AG09319 (cell line): ENCODE data around the gene TRAIP.
A peak's percentile ranks its signal among the peaks of the same experiment; 100 is the strongest.
"Not testable (repeated sequence)": the region's sequence is repeated elsewhere in the genome, so short reads cannot be mapped to it uniquely, and the experiment has no call there.

Source experiments
- DNase-seq: peaks from one replicate; pipeline ENCODE4 v3.0.0-alpha.2; 2010; ENCODE audit warnings: low read depth; ENCODE audit errors: extremely low read depth
- TF ChIP-seq, protein P1 (sequence below): IDR thresholded peaks from 2 replicates; pipeline ENCODE4 v1.5.1; 2011; ENCODE audit warnings: low read depth, mild to moderate bottlenecking, inconsistent platforms, low read length, moderate library complexity

The TRAIP gene

DNA sequence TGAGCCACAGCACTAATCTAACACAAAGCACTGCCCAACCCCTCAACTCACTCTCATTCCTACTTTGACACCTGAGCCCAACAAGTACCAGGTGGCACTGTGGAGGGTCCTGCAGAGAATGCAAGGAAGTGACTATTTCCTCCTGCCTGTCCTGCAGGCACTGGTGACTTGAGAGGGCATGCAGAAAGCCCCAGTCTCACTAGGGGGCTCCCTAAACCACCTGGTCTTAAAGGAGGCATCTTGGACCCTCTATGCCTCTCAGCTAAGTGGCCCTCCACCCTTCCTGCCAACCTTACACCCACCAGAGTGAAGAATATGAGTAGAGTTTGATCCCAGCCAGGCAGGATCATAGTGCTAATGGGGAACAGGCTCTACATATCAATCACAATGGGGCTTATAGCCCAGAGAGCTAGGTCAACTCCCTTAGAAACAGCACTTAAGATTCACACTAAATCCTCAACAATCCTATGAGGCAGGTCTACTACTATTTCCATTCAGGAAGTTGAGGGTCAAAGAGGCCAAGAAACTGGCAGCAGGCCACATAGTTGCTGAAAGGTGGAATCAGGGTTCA, 15.2 kb downstream of the TRAIP start:
- DNase-seq = no peak
- TF ChIP-seq, protein P1, sequence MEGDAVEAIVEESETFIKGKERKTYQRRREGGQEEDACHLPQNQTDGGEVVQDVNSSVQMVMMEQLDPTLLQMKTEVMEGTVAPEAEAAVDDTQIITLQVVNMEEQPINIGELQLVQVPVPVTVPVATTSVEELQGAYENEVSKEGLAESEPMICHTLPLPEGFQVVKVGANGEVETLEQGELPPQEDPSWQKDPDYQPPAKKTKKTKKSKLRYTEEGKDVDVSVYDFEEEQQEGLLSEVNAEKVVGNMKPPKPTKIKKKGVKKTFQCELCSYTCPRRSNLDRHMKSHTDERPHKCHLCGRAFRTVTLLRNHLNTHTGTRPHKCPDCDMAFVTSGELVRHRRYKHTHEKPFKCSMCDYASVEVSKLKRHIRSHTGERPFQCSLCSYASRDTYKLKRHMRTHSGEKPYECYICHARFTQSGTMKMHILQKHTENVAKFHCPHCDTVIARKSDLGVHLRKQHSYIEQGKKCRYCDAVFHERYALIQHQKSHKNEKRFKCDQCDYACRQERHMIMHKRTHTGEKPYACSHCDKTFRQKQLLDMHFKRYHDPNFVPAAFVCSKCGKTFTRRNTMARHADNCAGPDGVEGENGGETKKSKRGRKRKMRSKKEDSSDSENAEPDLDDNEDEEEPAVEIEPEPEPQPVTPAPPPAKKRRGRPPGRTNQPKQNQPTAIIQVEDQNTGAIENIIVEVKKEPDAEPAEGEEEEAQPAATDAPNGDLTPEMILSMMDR = peak; percentile 39

DNA sequence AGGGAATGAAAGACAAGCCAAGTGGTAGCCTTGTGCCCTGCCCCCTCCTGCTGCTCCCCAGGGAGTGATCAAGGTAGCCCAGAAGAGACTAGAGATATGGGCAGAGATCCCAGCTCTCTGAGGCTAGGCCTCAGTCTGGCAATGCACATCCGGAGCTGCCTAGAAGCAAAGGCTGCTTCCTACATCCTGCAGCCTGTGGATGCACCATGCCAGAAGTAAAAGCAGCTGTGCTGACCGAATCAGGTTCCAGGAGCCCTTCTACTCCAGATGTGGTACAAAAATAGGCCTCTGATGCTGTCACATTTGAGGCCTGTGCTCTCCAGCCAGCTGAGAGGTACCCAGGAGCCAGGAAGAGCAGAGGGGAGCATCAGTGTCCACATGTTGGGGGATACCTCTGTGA, 16.0 kb downstream of the TRAIP start:
- TF ChIP-seq, protein P1 = no peak
- DNase-seq = no peak

DNA sequence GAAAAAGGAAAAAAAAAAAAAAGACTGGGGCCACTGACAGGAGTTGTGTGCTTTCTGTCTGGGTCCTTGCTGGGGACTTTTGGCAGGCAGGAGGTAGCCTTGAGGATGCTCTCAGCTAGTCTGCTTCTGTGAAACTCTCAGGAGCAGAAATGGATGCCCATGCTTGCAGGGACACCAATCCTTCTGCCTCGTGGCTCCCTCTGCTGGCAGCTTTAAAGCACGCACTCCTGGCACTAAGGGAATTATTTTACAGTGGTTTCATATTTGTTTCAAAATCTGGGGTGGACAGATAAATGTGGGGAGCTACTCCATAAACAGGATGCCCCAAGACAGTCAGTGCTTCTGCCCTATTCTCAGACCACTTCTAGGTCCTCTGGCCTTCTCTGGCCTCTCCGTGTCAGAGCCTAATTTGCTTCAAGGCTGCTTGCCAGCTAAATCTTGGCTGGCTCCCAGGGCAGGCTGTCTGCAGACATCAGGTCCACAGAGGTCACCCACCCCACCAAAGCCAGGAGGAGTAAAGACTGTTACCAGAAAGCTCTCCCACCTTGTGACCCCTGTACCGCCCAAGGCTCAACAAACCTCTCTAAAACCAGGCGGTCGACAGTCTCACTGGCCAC, 17.1 kb downstream of the TRAIP start:
- peak; percentile 61 for DNase-seq
- TF ChIP-seq, protein P1 = peak; percentile 87

DNA sequence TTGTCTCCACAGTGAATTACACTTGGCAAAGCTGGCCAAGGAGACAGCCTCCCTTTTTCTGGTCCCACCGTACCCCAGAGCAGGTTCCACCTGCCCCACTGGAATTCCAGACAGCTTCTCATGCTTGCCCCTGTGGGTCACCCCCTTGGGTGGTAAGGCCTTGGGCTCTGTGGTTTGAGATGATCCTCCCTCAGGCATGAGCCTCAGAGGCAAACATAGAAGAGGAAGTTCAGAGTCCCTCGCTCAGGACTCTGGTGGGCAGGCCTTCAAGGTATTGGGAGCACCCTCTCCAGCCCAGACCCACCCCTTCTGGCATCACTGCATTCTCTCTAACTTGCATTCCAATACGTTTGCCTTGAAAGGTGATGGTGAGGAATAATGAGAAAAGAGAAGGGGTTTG, 25.0 kb downstream of the TRAIP start:
- TF ChIP-seq, protein P1 = no peak
- DNase-seq = no peak

DNA sequence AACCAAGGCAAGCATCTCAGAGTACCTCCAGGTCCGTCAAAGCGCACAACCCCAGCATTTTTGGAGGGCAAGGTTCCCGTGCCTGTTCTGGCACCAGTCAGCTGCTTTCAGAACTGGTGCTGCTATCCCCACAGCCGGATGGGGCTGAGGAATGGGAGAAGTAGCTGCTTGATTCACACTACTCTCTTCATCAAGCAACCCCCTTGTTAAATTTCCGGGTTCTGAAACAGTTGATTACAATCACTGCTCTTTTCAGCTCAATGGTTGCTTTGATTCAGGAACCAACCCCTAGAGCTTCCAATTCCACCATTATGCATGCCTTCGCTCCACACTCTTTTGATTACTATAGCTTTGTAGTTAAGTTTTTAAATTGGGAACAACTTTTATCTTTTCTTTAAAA, 30.3 kb downstream of the TRAIP start:
- TF ChIP-seq, protein P1 = no peak
- no peak for DNase-seq

DNA sequence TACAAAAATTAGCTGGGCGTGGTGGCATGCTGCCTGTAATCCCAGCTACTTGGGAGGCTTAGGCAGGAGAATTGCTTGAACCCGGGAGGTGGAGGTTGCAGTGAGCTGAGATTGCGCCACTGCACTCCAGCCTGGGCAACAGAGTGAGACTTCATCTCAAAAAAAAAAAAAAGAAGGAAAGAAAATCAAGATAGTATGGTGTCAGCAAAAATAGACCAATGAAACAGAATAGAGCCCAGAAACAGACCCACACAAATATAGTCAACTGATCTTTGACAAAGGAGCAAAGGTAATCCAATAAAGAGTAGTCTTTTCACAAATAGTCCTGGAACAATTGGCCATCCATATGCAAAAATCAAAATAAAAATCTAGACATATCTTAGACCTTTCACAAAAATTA, 33.2 kb downstream of the TRAIP start:
- not testable (repeated sequence) for DNase-seq

DNA sequence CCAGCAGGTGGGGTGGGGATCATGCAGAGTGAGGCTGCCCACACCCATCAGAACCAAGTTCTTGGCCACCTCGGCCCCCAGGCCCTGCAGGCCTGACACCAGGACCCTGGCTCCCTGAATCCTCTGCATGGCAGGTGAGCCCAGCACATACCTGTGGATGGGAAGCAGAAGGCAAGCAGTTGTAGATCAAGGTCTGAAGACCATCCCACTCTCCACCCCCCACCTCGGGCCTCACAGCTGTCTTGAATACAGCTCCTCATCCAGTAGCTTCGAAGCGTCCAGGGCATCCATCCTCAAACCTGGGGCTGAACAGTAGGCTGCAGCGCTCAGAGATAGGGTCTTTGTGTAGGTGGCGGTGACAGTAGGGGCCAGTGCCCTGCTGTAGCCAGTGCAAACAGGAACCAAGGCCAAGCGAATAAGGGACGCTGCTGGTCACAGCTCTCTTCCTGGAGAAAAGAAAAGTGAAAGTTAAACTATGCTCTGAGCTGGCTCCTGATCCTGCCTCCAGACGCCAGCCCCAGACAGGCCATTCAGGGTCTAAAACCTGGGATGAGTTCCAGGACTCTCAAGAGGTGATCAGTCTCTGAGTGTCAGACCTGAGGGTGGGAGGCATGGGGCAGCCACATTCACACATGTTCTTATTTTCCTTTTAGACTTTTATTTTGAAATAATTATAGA, 42.7 kb downstream of the TRAIP start, which contains the start of gene UBA7:
Gene UBA7 (minus strand): TSS at position 457 of the 678 bp plus-strand sequence. CDS start 166 bp downstream, at position 291.
- TF ChIP-seq, protein P1 = no peak
- no peak for DNase-seq
